HEK293 (cell line): ENCODE results near the gene AMT.

ENCODE experiments used
- CTCF ChIA-PET: fragments of 350-600 bp; formaldehyde crosslinking; extraction: SDS; loops from one replicate; lab custom pipeline; 2021; ENCODE audit warnings: antibody characterized with exemption; lab: Yijun Ruan, JAX
- POLR2A ChIA-PET: fragments of 300-600 bp; formaldehyde crosslinking; extraction: SDS; loops from one replicate; lab custom pipeline; 2020; ENCODE audit warnings: antibody characterized with exemption, inconsistent platforms; lab: Yijun Ruan, JAX
- H3K27ac ChIP-seq: fragments of 200-500 bp; sonication (Bioruptor generic); 2 replicates; pipeline ENCODE4 v1.5.1; 2014; ENCODE audit warnings: low read depth, low read length, control low read depth, inconsistent platforms; ENCODE audit errors: extremely low read depth
- H3K36me3 ChIP-seq, 2 experiments: fragments of 200-500 bp in 1 of 2; sonication (Bioruptor generic) in 1 of 2; 1 replicate in 1 of 2; 2 replicates in 1 of 2; pipeline ENCODE4 v1.5.1; 2014 to 2017; ENCODE audit warnings: inconsistent platforms in 2 of 2, low read length in 2 of 2; ENCODE audit not compliant: control insufficient read depth in 2 of 2, insufficient read depth in 1 of 2
- H3K4me1 ChIP-seq: fragments of 200-500 bp; sonication (Bioruptor generic); 2 replicates; pipeline ENCODE4 v1.5.1; 2014; ENCODE audit warnings: mild to moderate bottlenecking, low read length, inconsistent platforms; ENCODE audit not compliant: control insufficient read depth, insufficient read depth
- H3K4me3 ChIP-seq: 2 replicates; pipeline ENCODE4 v1.5.1; 2011; ENCODE audit warnings: low read depth, mild to moderate bottlenecking, control low read depth, low read length, moderate library complexity
- H3K9me3 ChIP-seq: fragments of 200-500 bp; sonication (Bioruptor generic); 2 replicates; pipeline ENCODE4 v1.5.1; 2014; ENCODE audit warnings: low read depth, low read length, inconsistent platforms; ENCODE audit not compliant: control insufficient read depth, insufficient read depth
- BCL11A ChIP-seq: fragments of 450-650 bp; formaldehyde crosslinking; IDR thresholded peaks from 2 replicates; pipeline ENCODE4 v1.5.1; 2016; ENCODE audit warnings: low read depth, missing biosample characterization, missing genetic modification characterization
- GLIS1 ChIP-seq: fragments of 450-650 bp; formaldehyde crosslinking; IDR thresholded peaks from 2 replicates; pipeline ENCODE4 v1.5.1; 2016; ENCODE audit warnings: missing biosample characterization, missing genetic modification characterization
- HOXD13 ChIP-seq: sonication (generic); formaldehyde crosslinking; IDR thresholded peaks from 2 replicates; pipeline ENCODE4 v1.8.0; 2022; ENCODE audit warnings: missing genetic modification reagents, borderline replicate concordance
- KLF16 ChIP-seq: fragments of 450-650 bp; formaldehyde crosslinking; IDR thresholded peaks from 2 replicates; pipeline ENCODE4 v1.5.1; 2017; ENCODE audit warnings: missing biosample characterization, missing genetic modification characterization
- KLF8 ChIP-seq: fragments of 450-650 bp; formaldehyde crosslinking; IDR thresholded peaks from 2 replicates; pipeline ENCODE4 v1.5.1; 2016; ENCODE audit warnings: missing biosample characterization, missing genetic modification characterization
- REPIN1 ChIP-seq: fragments of 450-650 bp; formaldehyde crosslinking; IDR thresholded peaks from 2 replicates; pipeline ENCODE4 v1.5.1; 2017; ENCODE audit warnings: missing biosample characterization, missing genetic modification characterization, low read depth
- SCRT1 ChIP-seq: fragments of 450-650 bp; formaldehyde crosslinking; IDR thresholded peaks from 2 replicates; pipeline ENCODE4 v1.5.1; 2016; ENCODE audit warnings: missing biosample characterization, missing genetic modification characterization, borderline replicate concordance
- WT1 ChIP-seq: fragments of 450-650 bp; formaldehyde crosslinking; IDR thresholded peaks from 2 replicates; pipeline ENCODE4 v1.5.1; 2016; ENCODE audit warnings: missing biosample characterization, missing genetic modification characterization
- YY1 ChIP-seq: fragments of 450-650 bp; formaldehyde crosslinking; IDR thresholded peaks from 2 replicates; pipeline ENCODE4 v1.5.1; 2018; ENCODE audit warnings: missing biosample characterization, missing genetic modification characterization
- ZBTB1 ChIP-seq: fragments of 450-650 bp; formaldehyde crosslinking; IDR thresholded peaks from 2 replicates; pipeline ENCODE4 v1.5.1; 2016; ENCODE audit warnings: missing biosample characterization, missing genetic modification characterization
- ZBTB20 ChIP-seq: fragments of 450-650 bp; formaldehyde crosslinking; IDR thresholded peaks from 2 replicates; pipeline ENCODE4 v1.5.1; 2016; ENCODE audit warnings: missing biosample characterization, missing genetic modification characterization
- ZFP69B ChIP-seq: fragments of 450-650 bp; formaldehyde crosslinking; IDR thresholded peaks from 2 replicates; pipeline ENCODE4 v1.5.1; 2016; ENCODE audit warnings: missing biosample characterization, missing genetic modification characterization
- ZNF221 ChIP-seq: fragments of 450-650 bp; formaldehyde crosslinking; IDR thresholded peaks from 2 replicates; pipeline ENCODE4 v1.5.1; 2017; ENCODE audit warnings: missing biosample characterization, missing genetic modification characterization, borderline replicate concordance
- ZNF23 ChIP-seq: fragments of 450-650 bp; formaldehyde crosslinking; IDR thresholded peaks from 2 replicates; pipeline ENCODE4 v1.5.1; 2016; ENCODE audit warnings: missing biosample characterization, missing genetic modification characterization, borderline replicate concordance
- ZNF292 ChIP-seq: fragments of 450-650 bp; formaldehyde crosslinking; IDR thresholded peaks from 2 replicates; pipeline ENCODE4 v1.5.1; 2016; ENCODE audit warnings: low read depth, missing biosample characterization, missing genetic modification characterization, borderline replicate concordance
- ZNF426 ChIP-seq: fragments of 450-650 bp; formaldehyde crosslinking; IDR thresholded peaks from 2 replicates; pipeline ENCODE4 v1.5.1; 2017; ENCODE audit warnings: missing biosample characterization, missing genetic modification characterization, mild to moderate bottlenecking, inconsistent platforms, moderate library complexity
- ZNF558 ChIP-seq: fragments of 450-650 bp; formaldehyde crosslinking; IDR thresholded peaks from 2 replicates; pipeline ENCODE4 v1.5.1; 2016; ENCODE audit warnings: missing biosample characterization, missing genetic modification characterization
- ZNF670 ChIP-seq: fragments of 450-650 bp; formaldehyde crosslinking; IDR thresholded peaks from 2 replicates; pipeline ENCODE4 v1.5.1; 2016; ENCODE audit warnings: missing biosample characterization, missing genetic modification characterization, low read depth
- ZNF747 ChIP-seq: fragments of 450-650 bp; formaldehyde crosslinking; IDR thresholded peaks from 2 replicates; pipeline ENCODE4 v1.5.1; 2016; ENCODE audit warnings: missing biosample characterization, missing genetic modification characterization
- ZNF785 ChIP-seq: fragments of 450-650 bp; formaldehyde crosslinking; IDR thresholded peaks from 2 replicates; pipeline ENCODE4 v1.5.1; 2016; ENCODE audit warnings: missing biosample characterization, missing genetic modification characterization
- TF ChIP-seq, protein P1 (sequence below): fragments of 450-650 bp; formaldehyde crosslinking; IDR thresholded peaks from 2 replicates; pipeline ENCODE4 v1.5.1; 2016; ENCODE audit warnings: missing biosample characterization, missing genetic modification characterization
- TF ChIP-seq, protein P2 (sequence below): fragments of 450-650 bp; formaldehyde crosslinking; IDR thresholded peaks from 2 replicates; pipeline ENCODE4 v1.5.1; 2017; ENCODE audit warnings: missing biosample characterization, missing genetic modification characterization
- TF ChIP-seq, protein P3 (sequence below): sonication (generic); formaldehyde crosslinking; IDR thresholded peaks from 2 replicates; pipeline ENCODE4 v1.8.1; 2022; ENCODE audit warnings: mild to moderate bottlenecking, moderate library complexity, missing genetic modification reagents
- TF ChIP-seq, protein P4 (sequence below): fragments of 450-650 bp; formaldehyde crosslinking; IDR thresholded peaks from 2 replicates; pipeline ENCODE4 v1.5.1; 2017; ENCODE audit warnings: missing biosample characterization, missing genetic modification characterization
- TF ChIP-seq, protein P5 (sequence below): fragments of 450-650 bp; formaldehyde crosslinking; IDR thresholded peaks from 2 replicates; pipeline ENCODE4 v1.5.1; 2016; ENCODE audit warnings: missing biosample characterization, missing genetic modification characterization
- TF ChIP-seq, protein P6 (sequence below): fragments of 450-650 bp; formaldehyde crosslinking; IDR thresholded peaks from 2 replicates; pipeline ENCODE4 v1.5.1; 2017; ENCODE audit warnings: missing biosample characterization, mild to moderate bottlenecking, missing genetic modification characterization, moderate library complexity

Gene AMT

DNA sequence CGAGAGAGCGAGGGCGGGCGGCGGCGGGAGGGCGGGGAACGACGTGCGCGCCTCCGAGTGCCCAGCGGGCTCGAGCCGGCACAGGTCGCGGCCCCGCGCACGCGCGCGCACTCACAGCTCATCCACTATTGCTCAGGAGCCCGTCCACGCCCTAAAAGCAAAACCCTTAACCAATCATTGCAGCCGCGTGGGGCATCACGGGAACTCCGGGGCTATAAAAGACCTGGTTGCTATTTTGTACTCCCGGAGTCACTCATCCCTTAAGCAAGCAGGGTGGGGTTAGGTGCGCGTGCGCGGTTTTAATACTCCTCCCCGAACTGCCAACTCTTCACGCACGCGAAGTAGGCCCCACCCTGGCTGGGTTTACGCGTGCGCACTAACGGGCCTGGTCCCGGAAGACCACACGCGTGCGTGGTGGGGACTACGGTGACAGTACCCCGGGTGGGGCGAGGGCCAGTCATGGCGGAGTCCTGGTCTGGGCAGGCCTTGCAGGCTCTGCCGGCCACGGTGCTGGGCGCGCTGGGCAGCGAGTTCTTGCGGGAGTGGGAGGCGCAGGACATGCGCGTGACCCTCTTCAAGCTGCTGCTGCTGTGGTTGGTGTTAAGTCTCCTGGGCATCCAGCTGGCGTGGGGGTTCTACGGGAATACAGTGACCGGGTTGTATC lies 10.2 kb downstream of the AMT start, which contains the start of the genes RHOA and TCTA:
Gene RHOA, minus strand, starts transcription at position 9 of the 664 bp plus-strand sequence. CDS start 36,387 bp downstream, outside the sequence.
Gene TCTA, plus strand, starts transcription at position 456 of the 664 bp plus-strand sequence. Its CDS starts 4 bp downstream, at position 460.
- Histone ChIP-seq H3K9me3 (no peaks in the 10 kb centered on the region), H3K27ac (peak within 1 kb of the TSS; percentile 96), H3K36me3 (peaks cover 0 to 22% of the 10 kb centered on the region in 2 experiments; a peak in 1 of 3 replicates), H3K4me1 (peaks cover 7% of the 10 kb centered on the region), H3K4me3 (peak within 1 kb of the TSS; percentile 98)
- ChIA-PET POLR2A (interaction anchor here (0.6 to 1.9 kb wide), 30 partner anchors 10 to 562 kb away, joined by 3 to 33 read pairs (median 4); partner anchors contain the start of genes AMT, DAG1, KLHDC8B and NDUFAF3), CTCF (interaction anchor here (0.6 to 1.0 kb wide), 2 partner anchors 39 to 127 kb away, joined by 3 read pairs; no protein-coding TSS in a partner anchor)
- TF ChIP-seq ZNF221 (tag by site-specific recombination): no peak
- 0 out of 2 replicates have a peak, but pooled peaks have one; percentile 52 for TF ChIP-seq KLF8 (tag by site-specific recombination)
- TF ChIP-seq ZBTB20: no peak
- peak; percentile 69 for TF ChIP-seq YY1
- no peak for TF ChIP-seq BCL11A (tag by site-specific recombination)
- TF ChIP-seq, protein P1, sequence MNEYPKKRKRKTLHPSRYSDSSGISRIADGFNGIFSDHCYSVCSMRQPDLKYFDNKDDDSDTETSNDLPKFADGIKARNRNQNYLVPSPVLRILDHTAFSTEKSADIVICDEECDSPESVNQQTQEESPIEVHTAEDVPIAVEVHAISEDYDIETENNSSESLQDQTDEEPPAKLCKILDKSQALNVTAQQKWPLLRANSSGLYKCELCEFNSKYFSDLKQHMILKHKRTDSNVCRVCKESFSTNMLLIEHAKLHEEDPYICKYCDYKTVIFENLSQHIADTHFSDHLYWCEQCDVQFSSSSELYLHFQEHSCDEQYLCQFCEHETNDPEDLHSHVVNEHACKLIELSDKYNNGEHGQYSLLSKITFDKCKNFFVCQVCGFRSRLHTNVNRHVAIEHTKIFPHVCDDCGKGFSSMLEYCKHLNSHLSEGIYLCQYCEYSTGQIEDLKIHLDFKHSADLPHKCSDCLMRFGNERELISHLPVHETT: no peak
- peak; percentile 79 for TF ChIP-seq ZBTB1
- TF ChIP-seq ZNF292: no peak
- TF ChIP-seq, protein P2, sequence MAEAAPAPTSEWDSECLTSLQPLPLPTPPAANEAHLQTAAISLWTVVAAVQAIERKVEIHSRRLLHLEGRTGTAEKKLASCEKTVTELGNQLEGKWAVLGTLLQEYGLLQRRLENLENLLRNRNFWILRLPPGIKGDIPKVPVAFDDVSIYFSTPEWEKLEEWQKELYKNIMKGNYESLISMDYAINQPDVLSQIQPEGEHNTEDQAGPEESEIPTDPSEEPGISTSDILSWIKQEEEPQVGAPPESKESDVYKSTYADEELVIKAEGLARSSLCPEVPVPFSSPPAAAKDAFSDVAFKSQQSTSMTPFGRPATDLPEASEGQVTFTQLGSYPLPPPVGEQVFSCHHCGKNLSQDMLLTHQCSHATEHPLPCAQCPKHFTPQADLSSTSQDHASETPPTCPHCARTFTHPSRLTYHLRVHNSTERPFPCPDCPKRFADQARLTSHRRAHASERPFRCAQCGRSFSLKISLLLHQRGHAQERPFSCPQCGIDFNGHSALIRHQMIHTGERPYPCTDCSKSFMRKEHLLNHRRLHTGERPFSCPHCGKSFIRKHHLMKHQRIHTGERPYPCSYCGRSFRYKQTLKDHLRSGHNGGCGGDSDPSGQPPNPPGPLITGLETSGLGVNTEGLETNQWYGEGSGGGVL (tag by site-specific recombination): no peak
- TF ChIP-seq ZNF785 (tag by site-specific recombination): peak; percentile 43; the same call in 1 of the 2 replicates
- no peak for TF ChIP-seq REPIN1 (tag by site-specific recombination)
- TF ChIP-seq ZNF558: no peak
- TF ChIP-seq WT1 (tag by site-specific recombination): no peak
- TF ChIP-seq, protein P3, sequence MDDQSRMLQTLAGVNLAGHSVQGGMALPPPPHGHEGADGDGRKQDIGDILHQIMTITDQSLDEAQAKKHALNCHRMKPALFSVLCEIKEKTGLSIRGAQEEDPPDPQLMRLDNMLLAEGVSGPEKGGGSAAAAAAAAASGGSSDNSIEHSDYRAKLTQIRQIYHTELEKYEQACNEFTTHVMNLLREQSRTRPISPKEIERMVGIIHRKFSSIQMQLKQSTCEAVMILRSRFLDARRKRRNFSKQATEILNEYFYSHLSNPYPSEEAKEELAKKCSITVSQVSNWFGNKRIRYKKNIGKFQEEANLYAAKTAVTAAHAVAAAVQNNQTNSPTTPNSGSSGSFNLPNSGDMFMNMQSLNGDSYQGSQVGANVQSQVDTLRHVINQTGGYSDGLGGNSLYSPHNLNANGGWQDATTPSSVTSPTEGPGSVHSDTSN (CRISPR knock-in tag): peak; percentile 57; the same call in 1 of the 2 replicates
- TF ChIP-seq, protein P4, sequence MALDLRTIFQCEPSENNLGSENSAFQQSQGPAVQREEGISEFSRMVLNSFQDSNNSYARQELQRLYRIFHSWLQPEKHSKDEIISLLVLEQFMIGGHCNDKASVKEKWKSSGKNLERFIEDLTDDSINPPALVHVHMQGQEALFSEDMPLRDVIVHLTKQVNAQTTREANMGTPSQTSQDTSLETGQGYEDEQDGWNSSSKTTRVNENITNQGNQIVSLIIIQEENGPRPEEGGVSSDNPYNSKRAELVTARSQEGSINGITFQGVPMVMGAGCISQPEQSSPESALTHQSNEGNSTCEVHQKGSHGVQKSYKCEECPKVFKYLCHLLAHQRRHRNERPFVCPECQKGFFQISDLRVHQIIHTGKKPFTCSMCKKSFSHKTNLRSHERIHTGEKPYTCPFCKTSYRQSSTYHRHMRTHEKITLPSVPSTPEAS (tag by site-specific recombination): no peak
- peak; percentile 58; the same call in 1 of the 2 replicates for TF ChIP-seq GLIS1 (tag by site-specific recombination)
- no peak for TF ChIP-seq ZNF670 (tag by site-specific recombination)
- TF ChIP-seq SCRT1 (tag by site-specific recombination): no peak
- TF ChIP-seq HOXD13 (CRISPR knock-in tag): no peak
- TF ChIP-seq, protein P5, sequence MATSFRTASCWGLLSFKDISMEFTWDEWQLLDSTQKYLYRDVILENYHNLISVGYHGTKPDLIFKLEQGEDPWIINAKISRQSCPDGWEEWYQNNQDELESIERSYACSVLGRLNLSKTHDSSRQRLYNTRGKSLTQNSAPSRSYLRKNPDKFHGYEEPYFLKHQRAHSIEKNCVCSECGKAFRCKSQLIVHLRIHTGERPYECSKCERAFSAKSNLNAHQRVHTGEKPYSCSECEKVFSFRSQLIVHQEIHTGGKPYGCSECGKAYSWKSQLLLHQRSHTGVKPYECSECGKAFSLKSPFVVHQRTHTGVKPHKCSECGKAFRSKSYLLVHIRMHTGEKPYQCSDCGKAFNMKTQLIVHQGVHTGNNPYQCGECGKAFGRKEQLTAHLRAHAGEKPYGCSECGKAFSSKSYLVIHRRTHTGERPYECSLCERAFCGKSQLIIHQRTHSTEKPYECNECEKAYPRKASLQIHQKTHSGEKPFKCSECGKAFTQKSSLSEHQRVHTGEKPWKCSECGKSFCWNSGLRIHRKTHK (tag by site-specific recombination): no peak
- 0 out of 2 replicates have a peak, but pooled peaks have one; percentile 26 for TF ChIP-seq KLF16 (tag by site-specific recombination)
- TF ChIP-seq, protein P6, sequence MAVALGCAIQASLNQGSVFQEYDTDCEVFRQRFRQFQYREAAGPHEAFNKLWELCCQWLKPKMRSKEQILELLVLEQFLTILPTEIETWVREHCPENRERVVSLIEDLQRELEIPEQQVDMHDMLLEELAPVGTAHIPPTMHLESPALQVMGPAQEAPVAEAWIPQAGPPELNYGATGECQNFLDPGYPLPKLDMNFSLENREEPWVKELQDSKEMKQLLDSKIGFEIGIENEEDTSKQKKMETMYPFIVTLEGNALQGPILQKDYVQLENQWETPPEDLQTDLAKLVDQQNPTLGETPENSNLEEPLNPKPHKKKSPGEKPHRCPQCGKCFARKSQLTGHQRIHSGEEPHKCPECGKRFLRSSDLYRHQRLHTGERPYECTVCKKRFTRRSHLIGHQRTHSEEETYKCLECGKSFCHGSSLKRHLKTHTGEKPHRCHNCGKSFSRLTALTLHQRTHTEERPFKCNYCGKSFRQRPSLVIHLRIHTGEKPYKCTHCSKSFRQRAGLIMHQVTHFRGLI (tag by site-specific recombination): peak; percentile 69; the same call in 1 of the 2 replicates
- no peak for TF ChIP-seq ZNF747
- peak; percentile 70 for TF ChIP-seq ZFP69B
- TF ChIP-seq ZNF23 (tag by site-specific recombination): no peak
- no peak for TF ChIP-seq ZNF426
